HepG2 (cell line): ENCODE measurements around the gene FITM1. TPM values are rescaled to one million over a fixed set of nuclear protein-coding genes. Genes with fewer than 3 reads are reported as not detected.
A peak's percentile ranks its signal among the peaks of the same experiment; 100 is the strongest.

Source experiments
- BRD4 ChIP-seq: sonication (generic); formaldehyde crosslinking; IDR thresholded peaks from 2 replicates; pipeline ENCODE4 v1.4.0; 2020; ENCODE audit warnings: missing genetic modification reagents
- CSRNP2 ChIP-seq: sonication (generic); formaldehyde crosslinking; conservative IDR thresholded peaks from 2 replicates; pipeline ENCODE4 v1.8.0; 2022; ENCODE audit warnings: low read depth, missing genetic modification reagents
- FOXO1 ChIP-seq: sonication (generic); formaldehyde crosslinking; IDR thresholded peaks from 2 replicates; pipeline ENCODE4 v1.4.0; 2020; ENCODE audit warnings: missing genetic modification reagents
- GABPA ChIP-seq, 2 experiments: IDR thresholded peaks; 2 replicates each; pipeline ENCODE4 v1.6.1; 2011 to 2016; ENCODE audit warnings: low read depth in 2 of 2, low read length in 1 of 2, missing biosample characterization in 1 of 2, missing genetic modification characterization in 1 of 2
- GTF2F1 ChIP-seq: fragments of 150-350 bp; IDR thresholded peaks from 2 replicates; pipeline ENCODE4 v1.6.1; 2014; ENCODE audit warnings: low read length
- HCFC1 ChIP-seq: fragments of 150-350 bp; IDR thresholded peaks from 2 replicates; pipeline ENCODE4 v1.6.1; 2014; ENCODE audit warnings: low read depth, low read length
- MED13 ChIP-seq: sonication (generic); formaldehyde crosslinking; IDR thresholded peaks from 2 replicates; pipeline ENCODE4 v1.5.0; 2020; ENCODE audit warnings: missing genetic modification reagents
- MIER2 ChIP-seq: IDR thresholded peaks from 2 replicates; pipeline ENCODE4 v1.6.1; 2016; ENCODE audit warnings: missing biosample characterization, missing genetic modification reagents
- SNAI1 ChIP-seq: sonication (generic); formaldehyde crosslinking; IDR thresholded peaks from 2 replicates; pipeline ENCODE4 v1.5.0; 2020; ENCODE audit warnings: mild to moderate bottlenecking, missing genetic modification reagents, borderline replicate concordance
- TEAD2 ChIP-seq: sonication (generic); formaldehyde crosslinking; IDR thresholded peaks from 2 replicates; pipeline ENCODE4 v1.9.0; 2021; ENCODE audit warnings: missing genetic modification reagents
- XBP1 ChIP-seq: sonication (generic); formaldehyde crosslinking; IDR thresholded peaks from 2 replicates; pipeline ENCODE4 v1.5.0; 2020; ENCODE audit warnings: missing genetic modification reagents
- ZBTB26 ChIP-seq: IDR thresholded peaks from 2 replicates; pipeline ENCODE4 v1.6.1; 2016; ENCODE audit warnings: missing compliant biosample characterization, missing genetic modification reagents, borderline replicate concordance
- ZFP91 ChIP-seq: sonication (generic); formaldehyde crosslinking; IDR thresholded peaks from 2 replicates; pipeline ENCODE4 v1.9.0; 2022; ENCODE audit warnings: missing genetic modification reagents, mild to moderate bottlenecking, borderline replicate concordance
- ZNF180 ChIP-seq: sonication (generic); formaldehyde crosslinking; IDR thresholded peaks from 2 replicates; pipeline ENCODE4 v1.4.0; 2020; ENCODE audit warnings: low read depth, missing genetic modification reagents, borderline replicate concordance
- ZNF792 ChIP-seq: IDR thresholded peaks from 2 replicates; pipeline ENCODE4 v1.6.1; 2016
- ZXDC ChIP-seq: sonication (generic); formaldehyde crosslinking; IDR thresholded peaks from 2 replicates; pipeline ENCODE4 v1.5.0; 2020; ENCODE audit warnings: mild to moderate bottlenecking, missing genetic modification reagents
- polyA plus RNA-seq, 8 experiments: library from polyadenylated mRNA; depleted of rRNA in 3 of 8; stranded (reverse) in 7 of 8; unstranded in 1 of 8; fragments of >200 nt; fragmentation: Illumina TruSeq in 4 of 8; extraction: Trizol in 4 of 8; gene quantifications; 2 replicates each; pipeline versions ENCODE4 v1.2.1 to v1.2.3, GENCODE V29; 2011 to 2016; ENCODE audit warnings: low read depth in 4 of 8, missing spikeins in 1 of 8, mixed read lengths in 1 of 8; ENCODE audit not compliant: insufficient read depth in 1 of 8
- total RNA-seq, 5 experiments: library from RNA; depleted of rRNA; stranded (reverse); fragments of >200 nt; fragmentation: Illumina TruSeq; extraction: Trizol; gene quantifications; 2 replicates each; pipeline ENCODE4 v1.2.3, GENCODE V29; 2016; ENCODE audit warnings: low read depth in 1 of 5
- TF ChIP-seq, protein P1 (sequence below): sonication (generic); formaldehyde crosslinking; IDR thresholded peaks from 2 replicates; pipeline ENCODE4 v1.8.0; 2022; ENCODE audit warnings: mild to moderate bottlenecking, missing genetic modification reagents
- TF ChIP-seq, protein P2 (sequence below): sonication (generic); formaldehyde crosslinking; IDR thresholded peaks from 2 replicates; pipeline ENCODE4 v1.8.0; 2022; ENCODE audit warnings: missing genetic modification reagents, mild to moderate bottlenecking, inconsistent platforms, borderline replicate concordance

FITM1 gene
- total and polyA plus RNA-seq, 2 of the 13 experiments (the other 11 are each of a cell fraction or from before 2014, with no cell fraction given): 2.7 to 5.8 TPM

DNA sequence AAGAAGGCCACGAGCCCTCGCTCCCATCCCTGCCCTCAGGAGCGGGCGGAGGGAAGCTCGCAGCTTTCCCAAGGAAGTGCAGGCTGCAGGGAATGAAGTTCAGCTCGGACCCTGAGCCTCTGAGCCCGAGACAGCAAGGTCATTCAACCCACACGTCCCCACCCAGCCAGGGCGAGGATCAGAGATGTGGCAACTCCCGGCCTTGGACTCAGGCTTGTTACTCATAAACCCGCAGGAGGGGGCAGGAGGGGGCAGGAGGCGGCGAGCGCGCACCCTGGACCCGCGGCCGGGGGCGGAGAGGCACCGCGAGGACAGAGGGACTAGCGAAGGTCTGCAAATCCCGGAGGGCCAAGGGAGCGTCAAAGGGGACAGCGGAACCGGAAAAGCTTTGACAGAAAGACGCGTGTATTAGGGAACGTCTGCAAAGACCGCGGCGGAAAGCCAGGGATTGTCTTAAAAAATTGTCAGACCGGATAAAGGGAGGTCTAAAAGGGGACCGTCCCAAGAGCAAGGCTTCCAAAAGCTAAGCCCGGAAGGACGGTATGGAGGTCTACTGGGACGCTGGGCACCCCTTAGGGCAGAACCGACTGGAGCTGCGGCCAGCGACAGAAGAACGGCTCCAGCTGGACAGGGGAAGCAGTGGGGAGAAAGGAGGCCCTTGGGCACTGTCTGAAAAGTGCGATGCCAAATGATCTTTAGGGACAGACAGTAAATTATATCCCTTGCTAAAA is 16.5 kb upstream of the FITM1 start (continued):
- TF ChIP-seq ZBTB26 (CRISPR knock-in tag) (peak; percentile 81), HCFC1 (peak; percentile 23; the same call in 1 of the 2 replicates), ZNF180 (no peak; the same call in 1 of the 2 replicates), SNAI1 (CRISPR knock-in tag) (peak; percentile 40; the same call in 1 of the 2 replicates), BRD4 (no peak), XBP1 (CRISPR knock-in tag) (peak; percentile 87; the same call in 1 of the 2 replicates), MED13 (CRISPR knock-in tag) (peak; percentile 99), TEAD2 (no peak), GABPA (IDR thresholded peaks at IDR 0.05; ENCODE audit: low read depth, low read length) (no peak), GABPA (CRISPR knock-in tag; IDR thresholded peaks at IDR 0.05; ENCODE audit: low read depth) (no peak), GTF2F1 (peak; percentile 69; the same call in 1 of the 2 replicates), ZNF792 (peak; percentile 99), MIER2 (peak; percentile 77; the same call in 1 of the 2 replicates), ZFP91 (CRISPR knock-in tag) (peak; percentile 96), ZXDC (no peak), CSRNP2 (CRISPR knock-in tag) (no peak), FOXO1 (CRISPR knock-in tag) (peak; percentile 99)
- TF ChIP-seq, protein P1, sequence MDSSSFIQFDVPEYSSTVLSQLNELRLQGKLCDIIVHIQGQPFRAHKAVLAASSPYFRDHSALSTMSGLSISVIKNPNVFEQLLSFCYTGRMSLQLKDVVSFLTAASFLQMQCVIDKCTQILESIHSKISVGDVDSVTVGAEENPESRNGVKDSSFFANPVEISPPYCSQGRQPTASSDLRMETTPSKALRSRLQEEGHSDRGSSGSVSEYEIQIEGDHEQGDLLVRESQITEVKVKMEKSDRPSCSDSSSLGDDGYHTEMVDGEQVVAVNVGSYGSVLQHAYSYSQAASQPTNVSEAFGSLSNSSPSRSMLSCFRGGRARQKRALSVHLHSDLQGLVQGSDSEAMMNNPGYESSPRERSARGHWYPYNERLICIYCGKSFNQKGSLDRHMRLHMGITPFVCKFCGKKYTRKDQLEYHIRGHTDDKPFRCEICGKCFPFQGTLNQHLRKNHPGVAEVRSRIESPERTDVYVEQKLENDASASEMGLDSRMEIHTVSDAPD (CRISPR knock-in tag): peak; percentile 91; the same call in 1 of the 2 replicates
- TF ChIP-seq, protein P2, sequence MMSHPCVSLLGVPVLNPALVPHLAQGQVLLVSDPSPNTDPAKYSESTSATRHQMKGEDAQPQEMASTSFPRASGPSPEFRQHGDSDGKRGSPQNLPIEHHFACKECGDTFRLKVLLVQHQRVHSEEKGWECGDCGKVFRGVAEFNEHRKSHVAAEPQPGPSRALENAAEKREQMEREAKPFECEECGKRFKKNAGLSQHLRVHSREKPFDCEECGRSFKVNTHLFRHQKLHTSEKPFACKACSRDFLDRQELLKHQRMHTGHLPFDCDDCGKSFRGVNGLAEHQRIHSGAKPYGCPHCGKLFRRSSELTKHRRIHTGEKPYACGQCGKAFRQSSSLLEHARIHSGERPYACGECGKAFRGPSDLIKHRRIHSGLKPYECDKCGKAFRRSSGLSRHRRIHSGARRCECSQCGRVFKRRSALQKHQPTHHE: no peak; the same call in 1 of the 2 replicates
